GM20431 (cell line): ENCODE measurements around the gene PSTK.

Experiments used
- in situ Hi-C: fragments of 300-500 bp; cut with MseI, MboI; formaldehyde crosslinking; loops from one replicate; pipeline ENCODE4 v1.15.0; 2020; ENCODE audit warnings: low sequenced_read_pairs; ENCODE audit not compliant: unreplicated experiment

PSTK gene

GRCh38 chr10:122980209-122981065 is at the start of gene PSTK:
PSTK (plus strand) TSS chr10:122980401; CDS start chr10:122980480, 79 bp downstream.
- in situ Hi-C loops, result no loop called here

- in situ Hi-C loops, result no loop called here
Observed at GRCh38 chr10:122931088-122931906, 48.9 kb upstream of the PSTK start.

- in situ Hi-C loops, result no loop called here
Observed at GRCh38 chr10:122939133-122939855, 40.9 kb upstream of the PSTK start.

GRCh38 chr10:122939856-122940543 is 40.2 kb upstream of the PSTK start:
- in situ Hi-C loops, result no loop called here

GRCh38 chr10:122949296-122949695 is 30.9 kb upstream of the PSTK start:
- in situ Hi-C loops, result no loop called here

- in situ Hi-C loops, result no loop called here
Observed at GRCh38 chr10:122953902-122954730, 26.1 kb upstream of the PSTK start, which contains the start of gene C10orf88. C10orf88 (minus strand) TSS chr10:122954227; CDS start chr10:122954178, 49 bp downstream.

- in situ Hi-C loops, result no loop called here
Observed at GRCh38 chr10:122954731-122955050, 25.5 kb upstream of the PSTK start.

- in situ Hi-C loops, result no loop called here
Observed at GRCh38 chr10:122955892-122956291, 24.3 kb upstream of the PSTK start.

GRCh38 chr10:122957474-122957873 is 22.7 kb upstream of the PSTK start:
- in situ Hi-C loops, result no loop called here

GRCh38 chr10:122962405-122962804 is 17.8 kb upstream of the PSTK start:
- in situ Hi-C loops, result no loop called here

- in situ Hi-C loops, result no loop called here
Observed at GRCh38 chr10:122966879-122967278, 13.3 kb upstream of the PSTK start.

GRCh38 chr10:122968698-122969097 is 11.5 kb upstream of the PSTK start:
- in situ Hi-C loops, result no loop called here

- in situ Hi-C loops, result no loop called here
Observed at GRCh38 chr10:122974023-122974422, 6.2 kb upstream of the PSTK start.

GRCh38 chr10:122974543-122975064 is 5.6 kb upstream of the PSTK start:
- in situ Hi-C loops, result no loop called here

- in situ Hi-C loops, result no loop called here
Observed at GRCh38 chr10:122981066-122981464, 864 bp downstream of the PSTK start.

- in situ Hi-C loops, result no loop called here
Observed at GRCh38 chr10:122983898-122984297, 3.7 kb downstream of the PSTK start.

- in situ Hi-C loops, result no loop called here
Observed at GRCh38 chr10:122984708-122985107, 4.5 kb downstream of the PSTK start.

- in situ Hi-C loops, result no loop called here
Observed at GRCh38 chr10:122986335-122986734, 6.1 kb downstream of the PSTK start.

GRCh38 chr10:122988501-122988900 is 8.3 kb downstream of the PSTK start:
- in situ Hi-C loops, result no loop called here
